Stimulated activated memory B cell treated with anti-CD40 and anti-IgM and Interleukin-4, amounts not matched to agents 10 μg/mL and 1 μg/mL and 100 μg/mL, for 72 hours (primary cell): ENCODE results near the gene MLXIP.
"Not testable (repeated sequence)": the region's sequence is repeated elsewhere in the genome, so short reads cannot be mapped to it uniquely, and the experiment has no call there.

Experiments
- ATAC-seq: fragments of 150-1000 bp; cut with Tn5 transposase; 2 replicates; pipeline ENCODE4 v1.10.0; 2021
- H3K27ac Mint-ChIP-seq: one replicate; pipeline ENCODE4 v1.8.0; 2022; ENCODE audit warnings: mild to moderate bottlenecking, mixed read lengths
- H3K27me3 Mint-ChIP-seq: one replicate; pipeline ENCODE4 v1.8.0; 2022; ENCODE audit warnings: mixed read lengths
- H3K36me3 Mint-ChIP-seq: one replicate; pipeline ENCODE4 v1.8.0; 2022; ENCODE audit warnings: mixed read lengths
- H3K4me1 Mint-ChIP-seq: one replicate; pipeline ENCODE4 v1.8.0; 2022; ENCODE audit warnings: mixed read lengths
- H3K4me3 Mint-ChIP-seq: one replicate; pipeline ENCODE4 v1.8.0; 2022; ENCODE audit warnings: mild to moderate bottlenecking, moderate library complexity, mixed read lengths
- H3K9me3 Mint-ChIP-seq: one replicate; pipeline ENCODE4 v1.8.0; 2022; ENCODE audit warnings: mixed read lengths

Gene MLXIP

DNA sequence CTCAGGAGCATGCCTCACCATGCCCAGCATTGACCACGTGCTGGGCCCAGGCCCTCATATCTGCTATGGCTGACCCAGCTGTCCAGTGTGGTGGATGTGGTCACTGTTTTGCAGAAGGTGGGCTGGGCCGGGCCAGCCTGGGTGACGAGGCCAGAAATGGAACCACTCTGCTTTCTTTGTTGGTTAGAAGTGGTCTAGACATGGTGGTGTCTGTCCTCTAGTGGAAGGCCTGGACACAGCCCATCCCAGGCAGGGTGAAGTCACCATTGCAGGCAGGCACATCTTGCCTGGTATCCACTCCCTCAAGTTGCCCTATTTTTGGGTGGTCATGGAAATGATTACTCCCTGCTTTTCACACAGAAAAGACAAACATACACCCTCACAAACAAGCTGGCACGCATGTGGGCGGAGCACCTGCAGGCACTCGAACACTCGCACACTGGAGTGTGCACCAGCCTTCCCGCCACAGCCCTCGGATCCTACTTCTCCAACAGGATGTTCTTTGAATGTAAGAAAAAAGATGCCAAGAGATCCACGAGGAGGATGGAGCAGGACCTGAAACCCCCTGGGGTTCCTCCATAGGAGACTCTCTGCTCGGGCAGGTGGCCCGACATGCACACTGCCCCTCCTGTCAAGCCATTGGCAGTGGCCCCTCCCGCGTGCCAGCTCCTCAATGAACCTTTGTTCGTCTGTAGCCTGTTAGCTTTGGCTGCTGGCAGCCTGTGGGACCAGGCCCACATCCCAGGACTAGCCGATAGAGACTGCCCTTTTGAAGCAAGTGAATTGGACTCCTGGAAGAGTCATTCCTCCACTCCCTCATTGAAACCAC, 38.4 kb downstream of the MLXIP start:
- Mint-ChIP-seq H3K27ac (no peak overlapping the region), H3K36me3 (no peaks in the 10 kb centered on the region), H3K9me3 (no peaks in the 10 kb centered on the region), H3K4me3 (no peak overlapping the region), H3K4me1 (peaks cover 16% of the 10 kb centered on the region), H3K27me3 (no peaks in the 10 kb centered on the region)
- ATAC-seq: no peak

GRCh38 chr12:122117979-122118378, 39.4 kb downstream of the MLXIP start:
- peaks cover 18% of the 10 kb centered on the region for H3K4me1 Mint-ChIP-seq
- H3K27me3 Mint-ChIP-seq: no peaks in the 10 kb centered on the region
- no peak overlapping the region for H3K27ac Mint-ChIP-seq
- no peak overlapping the region for H3K4me3 Mint-ChIP-seq
- no peaks in the 10 kb centered on the region for H3K9me3 Mint-ChIP-seq
- no peak for ATAC-seq
- no peaks in the 10 kb centered on the region for H3K36me3 Mint-ChIP-seq

GRCh38 chr12:122121341-122121740, 42.8 kb downstream of the MLXIP start:
- not testable (repeated sequence) for H3K4me3 Mint-ChIP-seq, ATAC-seq, H3K36me3 Mint-ChIP-seq, H3K27me3 Mint-ChIP-seq, H3K9me3 Mint-ChIP-seq
- peaks cover 33% of the 10 kb centered on the region for H3K4me1 Mint-ChIP-seq
- H3K27ac Mint-ChIP-seq: peak overlapping the region; percentile 13

DNA sequence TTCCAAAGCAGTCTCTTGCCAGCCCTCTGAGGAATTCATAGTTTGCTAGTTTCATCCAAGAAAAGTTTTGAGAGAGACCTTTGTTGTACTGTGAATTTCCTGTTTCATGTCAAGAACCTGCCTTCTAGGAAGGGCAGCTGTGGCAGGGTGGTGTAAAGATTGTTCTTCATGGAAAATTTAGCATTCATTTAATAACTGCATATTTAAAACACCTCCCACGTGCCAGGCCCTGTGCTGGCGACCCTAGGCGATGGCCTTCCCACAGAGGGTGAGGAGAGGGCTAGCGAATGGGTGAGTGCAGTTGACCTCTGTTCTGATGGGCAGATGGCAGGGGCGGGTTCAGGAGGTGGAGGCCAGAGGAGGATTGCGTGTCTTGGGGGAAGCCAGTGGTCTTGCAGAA, 43.2 kb downstream of the MLXIP start:
- no peaks in the 10 kb centered on the region for H3K36me3 Mint-ChIP-seq
- H3K4me1 Mint-ChIP-seq: peaks cover 33% of the 10 kb centered on the region
- no peaks in the 10 kb centered on the region for H3K27me3 Mint-ChIP-seq
- H3K9me3 Mint-ChIP-seq: no peaks in the 10 kb centered on the region
- ATAC-seq: no peak
- H3K4me3 Mint-ChIP-seq: no peak overlapping the region
- peak overlapping the region; percentile 13 for H3K27ac Mint-ChIP-seq

DNA sequence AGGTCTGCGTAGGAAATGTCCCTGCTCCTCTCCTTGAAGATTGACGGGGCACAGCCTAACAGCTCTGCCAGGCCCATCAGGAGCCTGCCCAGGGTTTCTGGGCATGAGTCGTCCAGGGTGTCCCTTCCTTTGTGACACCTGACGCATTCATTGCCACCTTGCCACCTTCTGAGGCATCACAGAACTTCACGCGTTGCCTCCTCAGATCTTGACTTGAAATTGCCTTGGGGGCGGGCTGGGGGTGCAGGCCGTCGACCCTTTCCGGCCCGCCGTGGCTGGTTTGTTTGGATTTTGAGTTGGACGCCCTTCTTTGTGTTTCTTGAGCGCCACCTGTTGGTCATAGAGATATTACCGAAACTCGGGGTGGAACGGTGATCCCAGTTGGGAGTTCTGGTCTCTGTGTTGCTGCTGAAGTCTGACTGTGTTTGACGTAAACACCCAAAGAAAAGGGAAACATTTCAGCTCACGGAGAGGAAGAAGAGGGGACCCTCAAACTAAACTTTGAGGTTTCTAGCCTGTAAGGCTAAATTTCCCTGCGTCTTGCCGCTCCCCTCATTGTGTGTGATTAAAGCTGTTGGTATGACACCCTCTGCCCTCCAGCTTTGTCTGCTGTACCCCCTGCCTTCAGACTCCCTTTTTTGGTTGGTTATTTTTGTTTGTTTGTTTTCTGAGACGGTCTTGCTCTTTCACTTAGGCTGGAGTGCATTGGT, 44.6 kb downstream of the MLXIP start:
- ATAC-seq: no peak
- H3K27me3 Mint-ChIP-seq: no peaks in the 10 kb centered on the region
- peak overlapping the region; percentile 13 for H3K27ac Mint-ChIP-seq
- peak overlapping the region; percentile 24 for H3K4me3 Mint-ChIP-seq
- H3K36me3 Mint-ChIP-seq: peaks cover 6% of the 10 kb centered on the region
- no peaks in the 10 kb centered on the region for H3K9me3 Mint-ChIP-seq
- peaks cover 33% of the 10 kb centered on the region for H3K4me1 Mint-ChIP-seq

- Mint-ChIP-seq H3K27me3 (no peaks in the 10 kb centered on the region), H3K4me3 (no peak overlapping the region), H3K27ac (peak overlapping the region; percentile 13), H3K9me3 (no peaks in the 10 kb centered on the region), H3K4me1 (peaks cover 33% of the 10 kb centered on the region), H3K36me3 (peaks cover 8% of the 10 kb centered on the region)
- ATAC-seq: no peak
These were observed 45.2 kb downstream of the MLXIP start for GRCh38 chr12:122123761-122124145.

GRCh38 chr12:122124370-122124769, 45.8 kb downstream of the MLXIP start:
- Mint-ChIP-seq H3K27me3 (no peaks in the 10 kb centered on the region), H3K4me3 (no peak overlapping the region), H3K27ac (no peak overlapping the region), H3K4me1 (peaks cover 33% of the 10 kb centered on the region), H3K36me3 (peaks cover 8% of the 10 kb centered on the region), H3K9me3 (no peaks in the 10 kb centered on the region)
- no peak for ATAC-seq

- no peaks in the 10 kb centered on the region for H3K27me3 Mint-ChIP-seq
- ATAC-seq: no peak
- H3K4me3 Mint-ChIP-seq: no peak overlapping the region
- peaks cover 13% of the 10 kb centered on the region for H3K36me3 Mint-ChIP-seq
- no peak overlapping the region for H3K27ac Mint-ChIP-seq
- peaks cover 27% of the 10 kb centered on the region for H3K4me1 Mint-ChIP-seq
- no peaks in the 10 kb centered on the region for H3K9me3 Mint-ChIP-seq
These were observed 47.1 kb downstream of the MLXIP start for GRCh38 chr12:122125452-122126341.

- H3K36me3 Mint-ChIP-seq: peaks cover 13% of the 10 kb centered on the region
- no peaks in the 10 kb centered on the region for H3K27me3 Mint-ChIP-seq
- peaks cover 27% of the 10 kb centered on the region for H3K4me1 Mint-ChIP-seq
- no peaks in the 10 kb centered on the region for H3K9me3 Mint-ChIP-seq
- H3K27ac Mint-ChIP-seq: no peak overlapping the region
- ATAC-seq: no peak
- no peak overlapping the region for H3K4me3 Mint-ChIP-seq
These were observed 47.7 kb downstream of the MLXIP start for GRCh38 chr12:122126342-122126635.

DNA sequence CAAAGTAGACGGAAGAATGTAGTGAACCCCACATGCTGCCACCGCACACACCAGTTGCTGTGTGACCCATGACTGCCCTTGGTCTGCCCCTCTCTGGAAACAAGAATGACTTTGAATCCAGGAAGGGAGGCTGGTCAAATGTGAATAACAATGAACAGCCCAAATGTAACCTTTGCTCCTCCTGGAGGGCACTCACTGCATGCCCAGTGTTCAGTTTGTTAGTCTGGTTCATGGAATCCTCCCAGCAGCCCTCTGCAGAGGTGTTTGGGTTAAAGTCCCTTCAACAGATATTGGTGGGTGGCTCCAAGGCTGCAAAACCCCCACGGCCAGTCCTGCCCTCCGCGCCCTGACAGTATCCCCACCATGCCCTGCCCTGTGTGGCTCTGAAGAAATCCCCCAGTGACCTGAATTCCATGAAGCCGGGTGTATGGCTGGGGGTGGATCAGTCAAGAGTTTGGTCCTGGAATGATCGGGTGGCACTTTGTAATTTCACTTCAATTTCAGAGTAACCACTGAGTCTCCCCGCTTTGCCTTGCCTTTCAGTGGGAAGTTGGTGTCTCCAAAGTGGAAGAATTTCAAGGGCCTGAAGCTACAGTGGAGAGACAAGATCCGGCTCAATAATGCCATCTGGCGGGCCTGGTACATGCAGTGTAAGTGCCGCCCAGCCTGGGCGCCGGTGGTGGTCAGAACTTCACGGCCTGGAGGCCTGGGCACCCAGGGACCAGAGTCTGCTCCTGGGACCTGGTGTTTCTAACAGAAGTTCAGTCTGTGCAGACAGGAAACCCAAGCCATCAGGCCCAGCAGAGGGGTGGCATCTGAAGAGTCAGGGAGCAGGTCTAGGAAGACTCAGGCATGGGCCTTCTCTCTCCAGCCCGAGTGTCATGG, 48.4 kb downstream of the MLXIP start:
- no peak for ATAC-seq
- H3K9me3 Mint-ChIP-seq: no peaks in the 10 kb centered on the region
- no peak overlapping the region for H3K27ac Mint-ChIP-seq
- H3K27me3 Mint-ChIP-seq: no peaks in the 10 kb centered on the region
- H3K4me3 Mint-ChIP-seq: no peak overlapping the region
- H3K36me3 Mint-ChIP-seq: peaks cover 14% of the 10 kb centered on the region
- H3K4me1 Mint-ChIP-seq: peaks cover 20% of the 10 kb centered on the region

GRCh38 chr12:122127839-122128238, 49.3 kb downstream of the MLXIP start:
- H3K4me1 Mint-ChIP-seq: peaks cover 17% of the 10 kb centered on the region

DNA sequence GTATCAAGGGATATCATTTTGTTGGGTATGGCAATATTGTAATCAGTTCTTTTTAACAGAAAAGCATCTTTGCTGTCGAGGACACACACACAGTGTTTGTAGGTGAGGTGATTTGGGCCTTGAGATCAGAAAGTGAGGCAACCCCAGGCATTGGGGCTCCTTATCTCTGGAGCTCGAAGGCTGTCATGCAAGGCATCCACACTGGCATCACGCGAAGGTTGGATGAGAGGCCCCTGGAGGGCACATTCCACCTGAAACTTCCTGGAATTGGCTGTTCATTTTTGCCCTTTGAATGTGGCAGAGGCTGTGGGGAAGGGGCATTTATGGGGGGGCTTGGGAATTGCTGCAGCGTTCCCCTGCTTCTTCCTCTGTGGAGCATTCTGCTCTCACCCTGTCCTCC, 49.9 kb downstream of the MLXIP start:
- H3K4me1 Mint-ChIP-seq: peaks cover 11% of the 10 kb centered on the region
- H3K27ac Mint-ChIP-seq: no peak overlapping the region
- H3K27me3 Mint-ChIP-seq: no peaks in the 10 kb centered on the region
- H3K4me3 Mint-ChIP-seq: no peak overlapping the region
- H3K36me3 Mint-ChIP-seq: peaks cover 26% of the 10 kb centered on the region
- no peaks in the 10 kb centered on the region for H3K9me3 Mint-ChIP-seq
- ATAC-seq: no peak

More at GRCh38 chr12:122127839-122128238, 49.3 kb downstream of the MLXIP start:
- ATAC-seq: no peak
- H3K36me3 Mint-ChIP-seq: peaks cover 19% of the 10 kb centered on the region
- no peak overlapping the region for H3K27ac Mint-ChIP-seq
- no peaks in the 10 kb centered on the region for H3K9me3 Mint-ChIP-seq
- no peaks in the 10 kb centered on the region for H3K27me3 Mint-ChIP-seq
- H3K4me3 Mint-ChIP-seq: no peak overlapping the region

- H3K4me3 Mint-ChIP-seq: no peak overlapping the region
- no peak overlapping the region for H3K27ac Mint-ChIP-seq
- no peaks in the 10 kb centered on the region for H3K9me3 Mint-ChIP-seq
- H3K4me1 Mint-ChIP-seq: peaks cover 6% of the 10 kb centered on the region
- ATAC-seq: no peak
- peaks cover 32% of the 10 kb centered on the region for H3K36me3 Mint-ChIP-seq
- no peaks in the 10 kb centered on the region for H3K27me3 Mint-ChIP-seq
These were observed 50.6 kb downstream of the MLXIP start for GRCh38 chr12:122129131-122129530.

- no peak overlapping the region for H3K4me3 Mint-ChIP-seq
- no peak for ATAC-seq
- no peak overlapping the region for H3K27ac Mint-ChIP-seq
- no peaks in the 10 kb centered on the region for H3K27me3 Mint-ChIP-seq
- peaks cover 41% of the 10 kb centered on the region for H3K36me3 Mint-ChIP-seq
- H3K4me1 Mint-ChIP-seq: peaks cover 6% of the 10 kb centered on the region
- no peaks in the 10 kb centered on the region for H3K9me3 Mint-ChIP-seq
These were observed 51.6 kb downstream of the MLXIP start for GRCh38 chr12:122130150-122130549.
